Erythroblast (primary cell): ENCODE measurements around the gene SPPL2A.

Experiments
- DNase-seq, 2 experiments: peaks; one replicate each; lab custom pipeline; 2025; lab: John Stamatoyannopoulos, UW
- GATA1 ChIP-seq: IDR thresholded peaks from 2 replicates; pipeline ENCODE4 v1.6.1; 2011; ENCODE audit warnings: low read depth, mild to moderate bottlenecking, control low read depth, low read length, moderate library complexity
- POLR2A ChIP-seq: IDR thresholded peaks from 2 replicates; pipeline ENCODE4 v1.6.1; 2011; ENCODE audit warnings: mild to moderate bottlenecking, low read length

Gene SPPL2A

DNA sequence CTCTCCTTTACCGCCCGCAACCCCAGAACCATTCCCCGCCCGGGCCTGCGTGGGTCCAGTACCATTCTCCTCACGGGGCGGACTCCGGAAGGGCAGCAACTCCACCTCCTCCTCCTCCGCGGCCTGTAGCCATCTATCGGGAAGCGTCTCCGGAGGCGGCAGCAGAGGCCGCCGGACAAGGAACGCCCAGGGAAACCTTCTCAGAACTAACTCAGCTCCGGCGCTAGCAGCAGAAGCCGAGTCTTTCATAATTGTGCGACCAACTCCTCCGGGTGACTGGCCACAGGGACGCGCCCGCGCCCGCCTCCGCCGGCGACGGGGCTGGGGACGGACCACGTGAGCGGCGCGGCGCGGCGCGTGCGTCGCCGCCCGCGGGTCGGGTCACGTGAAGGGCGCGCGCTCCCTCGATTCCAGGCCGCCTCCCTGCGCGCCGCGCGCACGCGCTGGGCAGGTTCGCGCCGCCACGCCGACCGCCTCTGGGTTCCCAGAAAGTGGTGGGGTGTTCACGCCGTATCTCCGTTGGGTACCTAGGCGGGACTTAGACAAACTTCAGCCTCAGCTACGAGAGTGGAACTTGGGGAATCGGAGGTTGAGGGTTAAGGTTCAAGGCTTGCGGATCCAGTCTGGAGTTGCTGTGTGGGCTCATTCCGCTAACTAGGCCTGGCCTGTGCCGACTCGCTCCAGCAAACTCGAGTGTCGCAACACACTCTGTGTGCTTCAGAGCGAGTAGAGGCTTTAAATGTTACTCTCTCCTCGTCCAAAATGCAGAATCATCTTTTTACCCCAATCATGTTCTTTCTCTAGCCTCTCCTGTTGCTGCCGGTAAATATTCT lies 78.8 kb downstream of the SPPL2A start, which contains the start of gene TRPM7:
Gene TRPM7, minus strand, starts transcription at position 329 of the 833 bp plus-strand sequence. Its CDS starts 264 bp downstream, at position 65.
- peak; percentile 94 to 97 for DNase-seq
- peak; percentile 95 for TF ChIP-seq POLR2A
- TF ChIP-seq GATA1 = no peak

GRCh38 chr15:50685976-50686468 lies 79.5 kb downstream of the SPPL2A start:
- DNase-seq = peak; percentile 83 to 88
- TF ChIP-seq POLR2A (no peak), GATA1 (peak; percentile 40)

- peak in 1 of 2 experiments; percentile 52 for DNase-seq
- no peak for TF ChIP-seq GATA1
- TF ChIP-seq POLR2A = no peak
Measured at GRCh38 chr15:50685191-50685975, 80.1 kb downstream of the SPPL2A start.

DNA sequence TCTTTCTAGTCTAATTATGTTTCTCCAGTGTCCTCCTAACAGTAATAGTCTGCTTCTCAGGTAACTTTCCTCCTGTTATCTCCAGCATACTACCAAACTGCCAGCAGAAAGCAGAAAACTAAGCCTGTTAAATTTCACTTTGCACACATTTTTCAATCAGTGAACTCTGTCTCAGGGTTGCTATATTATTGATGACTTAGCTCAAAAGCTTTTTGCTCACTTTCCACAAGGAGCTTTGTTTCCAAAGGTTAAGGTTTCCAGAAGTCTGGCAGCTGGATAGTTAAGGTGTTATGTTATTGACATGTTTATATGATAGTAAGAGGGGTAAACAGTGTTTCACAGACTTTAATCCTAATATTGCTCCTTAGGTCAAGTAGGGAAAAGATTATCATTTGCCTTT lies 84.0 kb downstream of the SPPL2A start:
- TF ChIP-seq GATA1 (no peak), POLR2A (no peak)
- DNase-seq = no peak

GRCh38 chr15:50676799-50677483 lies 88.6 kb downstream of the SPPL2A start:
- TF ChIP-seq POLR2A = no peak
- TF ChIP-seq GATA1 = no peak
- DNase-seq = peak; percentile 47 to 58

DNA sequence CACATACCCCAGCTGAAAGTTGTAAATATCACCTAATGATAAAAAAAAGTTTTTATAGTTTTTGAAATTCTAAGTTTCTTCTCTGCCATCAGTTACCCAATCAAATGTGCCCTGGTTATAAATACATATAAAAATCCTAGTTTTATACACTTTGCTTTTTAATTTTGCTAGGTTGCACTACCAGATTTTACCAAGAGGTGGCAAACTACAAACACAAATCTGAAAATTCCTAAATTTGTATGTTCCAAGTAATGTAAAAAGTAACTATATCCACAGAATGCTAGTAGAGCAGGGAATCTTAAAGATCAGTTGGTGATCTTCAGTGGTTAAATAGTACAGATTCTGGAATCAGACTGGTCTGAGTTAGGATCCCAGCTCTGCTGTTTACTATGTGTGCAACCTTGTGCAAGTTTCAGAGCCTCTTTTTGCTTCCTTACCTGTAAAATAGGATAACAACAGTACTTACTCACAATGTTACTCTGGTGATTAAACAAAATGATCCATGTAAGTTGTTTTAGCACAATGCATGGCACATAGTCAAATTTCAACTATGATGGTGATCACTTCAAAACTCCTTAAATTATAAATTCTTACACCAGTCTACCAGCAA lies 89.9 kb downstream of the SPPL2A start:
- peak; percentile 26 to 68 for DNase-seq

GRCh38 chr15:50670115-50670514 lies 95.4 kb downstream of the SPPL2A start:
- TF ChIP-seq POLR2A = no peak
- TF ChIP-seq GATA1 = no peak
- no peak for DNase-seq

More for the DNA sequence above, 89.9 kb downstream of the SPPL2A start:
- TF ChIP-seq POLR2A = no peak
- TF ChIP-seq GATA1 = no peak

DNA sequence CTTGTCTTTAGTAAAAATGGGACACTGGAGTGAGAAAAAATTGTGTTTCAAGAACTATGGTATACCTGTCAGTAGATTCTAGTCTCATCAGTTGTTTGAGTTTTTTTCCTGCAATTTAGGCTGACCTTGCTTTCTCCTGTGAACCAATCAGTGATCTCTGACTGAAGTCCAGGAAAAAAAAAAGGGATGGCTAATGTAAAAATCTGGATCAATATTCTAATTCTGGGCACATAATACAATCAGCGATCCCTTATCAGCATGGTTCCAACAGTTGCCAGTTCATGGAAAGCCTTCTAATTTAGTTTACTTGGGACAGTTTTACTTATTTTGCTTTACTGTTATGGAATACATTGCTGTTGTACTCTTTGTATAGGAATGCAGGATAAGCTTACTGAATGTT lies 95.9 kb downstream of the SPPL2A start:
- TF ChIP-seq GATA1 (no peak), POLR2A (no peak)
- no peak for DNase-seq

DNA sequence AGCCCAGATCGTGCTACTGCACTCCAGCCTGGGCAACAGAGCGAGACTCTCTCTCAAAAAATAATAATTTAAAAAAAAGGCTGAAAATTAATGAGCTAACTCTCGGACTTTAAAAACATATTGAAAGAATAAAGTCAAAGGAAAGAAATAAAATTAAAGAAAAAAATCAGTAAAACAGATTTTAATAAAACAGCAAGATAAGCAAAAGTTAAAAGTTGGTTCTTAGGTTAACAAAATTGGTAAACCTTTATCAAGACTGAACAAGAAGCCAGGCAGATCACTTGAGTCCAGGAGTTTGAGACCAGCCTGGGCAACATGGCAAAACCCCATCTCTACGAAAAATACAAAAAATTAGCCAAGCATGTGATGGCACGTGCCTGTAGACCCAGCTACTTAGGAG lies 99.6 kb downstream of the SPPL2A start:
- no peak for DNase-seq
- no peak for TF ChIP-seq GATA1
- TF ChIP-seq POLR2A = no peak

GRCh38 chr15:50655555-50655954 lies 110.0 kb downstream of the SPPL2A start:
- TF ChIP-seq POLR2A (no peak), GATA1 (no peak)
- no peak for DNase-seq

- DNase-seq = peak in 1 of 2 experiments; percentile 16
- TF ChIP-seq GATA1 (no peak), POLR2A (no peak)
Measured at GRCh38 chr15:50653156-50653743, 112.3 kb downstream of the SPPL2A start.

GRCh38 chr15:50652671-50653070 lies 112.8 kb downstream of the SPPL2A start:
- DNase-seq = no peak
- no peak for TF ChIP-seq GATA1
- TF ChIP-seq POLR2A = no peak
